Upper lobe of right lung (tissue), 1 donor: ENCODE data around the gene COX15. TPM values are rescaled to one million over a fixed set of nuclear protein-coding genes. Genes with fewer than 3 reads are reported as not detected.

Source experiments
- ATAC-seq: fragments of 200-7000 bp; cut with Tn5 transposase; one replicate; pipeline ENCODE4 v1.9.1; 2020; ENCODE audit warnings: mild to moderate bottlenecking, moderate library complexity
- DNase-seq: peaks from one replicate; pipeline ENCODE4 v3.0.0-alpha.2; 2020
- H3K27ac ChIP-seq: fragments of 200-600 bp; one replicate; pipeline ENCODE4 v1.8.0; 2022
- H3K27me3 ChIP-seq: fragments of 200-600 bp; one replicate; pipeline ENCODE4 v1.8.0; 2022; ENCODE audit warnings: mild to moderate bottlenecking
- H3K36me3 ChIP-seq: fragments of 200-600 bp; one replicate; pipeline ENCODE4 v1.8.0; 2022
- H3K4me1 ChIP-seq: fragments of 200-600 bp; one replicate; pipeline ENCODE4 v1.8.0; 2022
- H3K4me3 ChIP-seq: fragments of 200-600 bp; one replicate; pipeline ENCODE4 v1.8.0; 2022; ENCODE audit warnings: mild to moderate bottlenecking
- H3K9me3 ChIP-seq: fragments of 200-600 bp; one replicate; pipeline ENCODE4 v1.8.0; 2022
- intact Hi-C: fragments of 100-400 bp; cut with DNase I; formaldehyde crosslinking; loops from one replicate; pipeline ENCODE4 v1.11.0; 2022
- long read RNA-seq: library from polyadenylated mRNA; unstranded; transcript quantifications from one replicate; pipeline ENCODE4 v2.0.0, GENCODE V29; 2021
- total RNA-seq: library from RNA; stranded (reverse); fragmentation: NEBNext Ultra II Directional; extraction: Animal tissue kit (Norgen Biotek cat#: 25700); gene quantifications from one replicate; pipeline ENCODE4 v1.2.1, GENCODE V29; 2021
- TF ChIP-seq, protein P1 (sequence below): fragments of 200-600 bp; IDR thresholded peaks from one replicate; pipeline ENCODE4 v1.8.0; 2022; ENCODE audit warnings: antibody characterized with exemption
- donor health status: DM: no; HTN: yes; CAD: no; lungs with severe emphysema.

Gene COX15
- 32.2 TPM for total RNA-seq
- long read RNA-seq, transcript COX15-201 (9 exons, 2,356 nt), result major isoform, 34 of 38 reads
- long read RNA-seq, partial matches to known transcripts, result 2 of 38 reads
- long read RNA-seq, other reads (novel, unspliced or antisense), result 2 of 38 reads

DNA sequence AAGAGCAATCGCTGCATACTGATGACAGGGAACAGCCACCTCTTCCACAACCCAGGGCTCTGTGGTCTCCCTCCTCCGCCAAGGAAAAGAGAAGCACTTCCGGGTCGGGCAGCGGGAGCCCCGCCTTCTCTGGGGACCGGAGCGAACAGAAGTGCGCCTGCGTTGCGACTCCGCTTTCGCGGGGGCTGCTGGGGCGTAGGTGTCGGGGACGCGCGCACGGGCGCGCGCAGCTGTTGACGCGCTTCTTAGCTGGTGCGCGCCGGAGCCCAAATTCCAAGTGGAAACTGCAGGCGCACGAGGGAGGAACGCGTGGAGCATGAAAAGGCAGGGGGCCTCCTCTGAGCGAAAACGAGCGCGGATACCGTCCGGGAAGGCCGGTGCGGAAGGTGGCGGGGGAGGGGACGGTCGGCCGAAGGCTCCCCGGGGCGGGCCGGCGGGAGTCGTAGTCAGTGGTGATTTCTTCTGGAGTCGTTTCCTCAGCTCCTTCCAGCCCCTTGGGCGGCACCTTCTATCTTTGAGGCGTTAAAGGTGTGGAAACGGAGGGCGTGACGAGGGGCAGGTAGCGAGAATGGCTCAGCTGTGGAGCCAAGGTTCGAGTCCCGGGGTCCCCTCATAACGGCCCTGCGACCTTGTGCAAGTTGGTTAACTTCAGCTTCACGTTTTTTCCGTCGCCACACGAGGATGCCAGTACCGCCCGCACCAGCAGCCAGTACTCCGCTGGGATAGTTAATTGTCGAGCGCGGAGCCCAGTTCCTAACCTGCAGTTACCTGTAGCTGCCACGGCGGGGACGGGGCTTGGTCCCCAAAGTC is at the start of gene COX15, which contains the start of gene CUTC:
TSS of gene COX15 (minus strand) at position 95 of the 810 bp plus-strand sequence. CDS start at position 17, 78 bp downstream.
TSS of gene CUTC (plus strand) at position 202 of the 810 bp plus-strand sequence. CDS start at position 317, 115 bp downstream.
- TF ChIP-seq, protein P1, sequence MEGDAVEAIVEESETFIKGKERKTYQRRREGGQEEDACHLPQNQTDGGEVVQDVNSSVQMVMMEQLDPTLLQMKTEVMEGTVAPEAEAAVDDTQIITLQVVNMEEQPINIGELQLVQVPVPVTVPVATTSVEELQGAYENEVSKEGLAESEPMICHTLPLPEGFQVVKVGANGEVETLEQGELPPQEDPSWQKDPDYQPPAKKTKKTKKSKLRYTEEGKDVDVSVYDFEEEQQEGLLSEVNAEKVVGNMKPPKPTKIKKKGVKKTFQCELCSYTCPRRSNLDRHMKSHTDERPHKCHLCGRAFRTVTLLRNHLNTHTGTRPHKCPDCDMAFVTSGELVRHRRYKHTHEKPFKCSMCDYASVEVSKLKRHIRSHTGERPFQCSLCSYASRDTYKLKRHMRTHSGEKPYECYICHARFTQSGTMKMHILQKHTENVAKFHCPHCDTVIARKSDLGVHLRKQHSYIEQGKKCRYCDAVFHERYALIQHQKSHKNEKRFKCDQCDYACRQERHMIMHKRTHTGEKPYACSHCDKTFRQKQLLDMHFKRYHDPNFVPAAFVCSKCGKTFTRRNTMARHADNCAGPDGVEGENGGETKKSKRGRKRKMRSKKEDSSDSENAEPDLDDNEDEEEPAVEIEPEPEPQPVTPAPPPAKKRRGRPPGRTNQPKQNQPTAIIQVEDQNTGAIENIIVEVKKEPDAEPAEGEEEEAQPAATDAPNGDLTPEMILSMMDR, result peak; percentile 42
- intact Hi-C loops, result no loop called here
- H3K36me3 ChIP-seq, result peaks cover 28% of the 10 kb centered on the region
- peak within 1 kb of the TSS; percentile 78 for H3K4me3 ChIP-seq
- H3K4me1 ChIP-seq, result peaks cover 21% of the 10 kb centered on the region
- no peaks in the 10 kb centered on the region for H3K9me3 ChIP-seq
- DNase-seq (peak; percentile 99), ATAC-seq (peak; percentile 98)
- H3K27ac ChIP-seq, result peak within 1 kb of the TSS; percentile 96
- H3K27me3 ChIP-seq, result no peaks in the 10 kb centered on the region

DNA sequence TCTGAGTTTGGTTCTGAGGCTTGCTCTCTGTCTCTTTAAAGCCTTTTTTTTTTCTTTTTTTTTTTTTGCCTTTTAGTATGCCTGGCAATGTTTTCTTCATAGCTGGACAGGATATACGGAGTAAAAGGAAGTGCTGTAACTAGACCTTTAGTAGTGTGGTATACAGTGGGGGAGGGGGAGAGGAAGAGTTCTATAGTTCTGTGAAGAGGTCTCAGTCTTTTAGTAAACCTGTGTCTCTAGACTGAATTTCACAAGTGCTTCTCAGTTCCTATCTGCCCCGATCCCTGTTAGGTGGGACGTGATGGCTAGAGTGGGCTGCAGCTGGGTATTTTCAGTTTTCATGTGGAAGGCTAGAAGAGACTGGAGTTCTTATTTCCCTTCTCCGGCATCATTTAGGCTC is 47.4 kb upstream of the COX15 start:
- H3K4me1 ChIP-seq, result peaks cover 3% of the 10 kb centered on the region
- no peak for DNase-seq
- H3K9me3 ChIP-seq, result no peaks in the 10 kb centered on the region
- H3K4me3 ChIP-seq, result no peak overlapping the region
- TF ChIP-seq, protein P1, result no peak
- intact Hi-C loops, result no loop called here
- no peaks in the 10 kb centered on the region for H3K36me3 ChIP-seq
- H3K27ac ChIP-seq, result peak overlapping the region; percentile 20
- H3K27me3 ChIP-seq, result no peaks in the 10 kb centered on the region
- peak; percentile 73 for ATAC-seq

DNA sequence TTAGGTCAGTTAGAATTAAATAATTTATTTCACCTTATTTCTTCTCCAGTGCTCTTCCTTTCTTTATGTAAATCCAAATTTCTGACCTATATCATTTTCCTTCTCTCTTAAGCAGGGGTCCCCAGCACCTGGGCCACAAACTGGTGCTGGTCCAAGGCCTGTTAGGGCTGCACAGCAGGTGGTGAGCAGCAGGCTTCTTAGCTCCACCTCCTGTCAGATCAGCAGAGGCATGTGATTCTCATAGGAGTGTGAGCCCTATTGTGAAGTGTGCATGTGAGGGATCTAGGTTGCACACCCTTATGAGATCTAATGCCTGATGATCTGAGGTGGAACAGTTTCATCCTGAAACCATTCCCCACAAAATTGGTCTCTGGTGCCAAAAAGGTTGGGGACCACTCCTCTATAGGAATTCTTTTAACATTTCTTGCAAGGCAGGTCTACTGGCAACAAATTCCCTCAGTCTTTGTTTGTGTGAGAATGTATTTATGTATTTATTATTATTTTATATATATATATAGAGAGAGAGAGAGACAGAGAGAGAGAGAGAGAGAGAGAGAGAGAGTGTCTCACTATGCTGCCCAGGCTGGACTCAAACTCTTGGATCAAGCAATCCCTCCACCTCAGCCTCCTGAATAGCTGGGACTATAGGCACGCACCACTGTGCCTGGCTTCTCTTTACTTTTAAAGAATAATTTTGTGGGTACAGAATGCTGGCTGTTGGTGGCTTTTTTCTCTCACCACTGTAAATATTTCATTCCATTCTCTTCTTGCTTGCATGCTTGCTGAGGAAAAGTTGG is 46.2 kb upstream of the COX15 start:
- TF ChIP-seq, protein P1, result no peak
- Histone ChIP-seq H3K4me1 (peaks cover 3% of the 10 kb centered on the region), H3K27ac (no peak overlapping the region), H3K9me3 (no peaks in the 10 kb centered on the region), H3K27me3 (no peaks in the 10 kb centered on the region), H3K4me3 (no peak overlapping the region), H3K36me3 (no peaks in the 10 kb centered on the region)
- ATAC-seq (peak; percentile 32), DNase-seq (no peak)
- intact Hi-C loops, result no loop called here

DNA sequence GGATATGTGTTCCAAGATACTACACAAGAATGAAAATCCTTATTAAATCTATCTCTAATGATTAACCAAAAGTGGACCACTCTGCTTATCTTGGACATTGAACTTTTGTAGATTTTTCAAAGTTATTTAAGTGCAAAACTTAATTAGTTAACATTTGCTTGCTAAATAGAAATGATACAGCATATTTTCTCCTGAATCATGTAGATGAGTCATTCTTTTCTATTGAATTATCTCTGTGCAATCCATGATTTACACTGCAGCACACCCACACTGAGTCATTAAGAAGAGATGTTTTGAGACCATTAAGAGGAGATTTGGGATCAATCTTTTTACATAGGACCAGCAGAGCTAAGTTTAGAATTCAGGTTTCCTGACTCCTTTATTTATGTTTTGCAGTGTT is 43.9 kb upstream of the COX15 start:
- Histone ChIP-seq H3K36me3 (no peaks in the 10 kb centered on the region), H3K9me3 (no peaks in the 10 kb centered on the region), H3K4me3 (no peak overlapping the region), H3K27ac (no peak overlapping the region), H3K4me1 (peaks cover 3% of the 10 kb centered on the region), H3K27me3 (no peaks in the 10 kb centered on the region)
- DNase-seq (no peak), ATAC-seq (no peak)
- intact Hi-C loops, result no loop called here
- TF ChIP-seq, protein P1, result no peak

DNA sequence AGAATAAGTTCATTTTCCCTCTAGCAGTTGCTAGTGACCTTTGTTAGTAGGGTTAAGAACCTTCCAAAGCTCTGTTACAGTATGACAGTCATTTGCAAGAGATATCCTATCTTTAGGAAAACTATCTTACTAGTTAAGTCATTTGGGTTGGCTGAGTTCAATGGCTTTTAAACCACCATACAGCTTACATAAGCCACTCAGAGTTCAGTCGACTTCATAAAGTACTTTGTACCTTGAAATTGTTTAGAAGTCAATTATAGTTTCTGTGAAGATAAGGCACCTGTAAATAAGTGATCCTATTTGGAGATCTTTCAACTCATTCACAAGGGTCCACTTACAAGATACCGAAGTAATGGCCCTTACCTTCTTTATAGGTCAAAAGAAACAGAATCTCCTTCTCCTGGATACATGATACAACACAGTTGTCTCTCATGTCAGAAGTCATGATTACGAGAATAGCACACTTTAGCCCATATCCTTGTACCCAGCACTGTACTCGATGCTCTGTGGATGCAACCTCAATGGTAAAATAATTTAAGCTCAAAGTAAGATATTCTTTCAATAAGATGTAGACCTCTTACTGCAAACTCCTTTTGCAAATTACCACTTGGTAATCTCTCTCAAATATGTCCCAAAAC is 38.6 kb upstream of the COX15 start:
- Histone ChIP-seq H3K4me3 (no peak overlapping the region), H3K9me3 (no peaks in the 10 kb centered on the region), H3K4me1 (no peaks in the 10 kb centered on the region), H3K27me3 (no peaks in the 10 kb centered on the region), H3K27ac (no peak overlapping the region), H3K36me3 (no peaks in the 10 kb centered on the region)
- ATAC-seq, result no peak
- TF ChIP-seq, protein P1, result no peak
- no peak for DNase-seq
- intact Hi-C loops, result no loop called here
